Measurements from ENCODE around the gene TCF15. TPM values are rescaled to one million over a fixed set of nuclear protein-coding genes. Genes with fewer than 3 reads are reported as not detected.
A peak's percentile ranks its signal among the peaks of the same experiment; 100 is the strongest.

The TCF15 gene
- total RNA-seq, 1 experiment from 2014 or later, result 0.24 TPM

DNA sequence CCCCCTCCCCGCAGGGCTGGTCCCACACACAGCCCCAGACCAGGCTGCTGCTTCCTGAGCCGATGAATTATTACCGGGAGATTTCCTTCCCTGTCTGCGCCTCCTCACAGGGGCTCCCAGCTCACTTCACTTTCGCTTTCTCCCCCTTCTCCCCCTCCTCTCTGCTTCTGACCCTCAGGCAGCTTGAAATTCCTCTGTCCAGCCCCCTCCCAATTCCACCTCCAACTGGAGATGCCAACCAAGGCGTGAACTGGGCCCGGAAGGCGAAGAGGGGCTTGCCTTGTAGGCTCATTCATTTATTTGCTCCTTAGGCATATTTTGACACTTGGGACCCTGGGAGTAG lies 1.7 kb upstream of the TCF15 start:
- no peak for DNase-seq (ENCODE audit: low read depth)

DNA sequence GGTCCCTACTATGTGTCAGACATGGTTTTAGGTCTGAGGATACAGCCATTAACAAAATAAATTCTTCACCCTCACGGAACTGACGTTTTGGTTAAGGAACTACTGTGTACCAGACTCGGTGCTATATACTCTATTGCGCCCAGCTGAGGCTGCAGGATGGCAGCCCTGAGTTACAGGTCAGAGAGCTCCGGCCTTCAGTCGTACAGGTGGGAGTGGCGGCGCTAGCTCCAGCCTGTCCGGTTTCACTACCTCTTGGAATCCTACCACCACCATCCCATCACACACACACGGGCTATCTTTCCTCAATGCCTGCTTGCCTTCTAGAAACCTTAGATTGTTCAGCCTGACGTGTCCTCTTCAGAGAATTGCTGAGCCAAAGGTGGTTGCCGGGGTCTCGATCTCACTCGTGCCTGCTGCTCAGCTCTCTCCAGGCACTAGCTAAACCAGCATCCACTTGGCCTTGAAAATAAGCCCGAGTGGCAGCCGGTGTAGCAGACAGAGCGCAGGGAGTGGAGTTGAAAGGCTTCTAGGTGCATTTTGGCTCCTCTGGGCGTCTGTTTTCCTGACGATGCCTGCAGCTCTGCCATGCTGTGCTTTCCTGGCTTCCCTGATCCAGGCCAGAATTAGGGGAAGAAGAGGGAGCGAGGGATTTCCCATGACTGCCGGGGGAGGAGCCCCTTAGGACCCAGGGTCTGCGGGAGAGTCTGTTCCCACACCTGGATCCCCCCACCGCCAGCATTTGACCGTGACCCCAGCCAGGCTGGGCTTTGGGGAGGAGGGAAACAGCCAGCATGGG lies 1.1 kb upstream of the TCF15 start:
- no peak for DNase-seq (ENCODE audit: low read depth)

DNA sequence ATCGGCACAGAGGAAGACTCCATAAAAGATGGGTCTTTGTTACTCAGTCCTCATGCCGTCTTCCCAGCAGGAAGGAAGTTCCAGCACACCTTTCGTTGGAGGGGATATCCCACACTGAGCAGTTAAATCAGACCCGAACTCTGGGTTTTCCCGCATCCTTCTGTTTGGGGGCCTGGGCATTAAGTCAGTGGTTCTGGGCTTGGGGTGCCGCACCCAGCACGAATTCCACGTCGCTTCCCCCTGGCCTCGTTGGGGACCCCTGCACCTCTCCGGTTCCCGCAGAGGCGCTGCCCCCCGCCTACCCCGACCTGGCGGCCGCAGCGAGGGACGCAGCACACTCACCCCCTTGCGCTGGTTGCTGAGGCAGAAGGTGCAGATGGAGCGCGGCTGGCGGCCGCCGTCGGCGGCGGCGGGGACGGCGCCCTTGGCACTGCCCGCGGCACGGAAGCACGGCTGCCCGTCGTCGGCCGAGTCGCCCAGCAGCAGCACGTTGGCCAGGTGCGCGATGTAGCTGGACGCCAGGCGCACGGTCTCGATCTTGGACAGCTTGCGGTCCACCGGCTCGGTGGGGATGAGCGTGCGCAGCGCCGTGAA lies 641 bp downstream of the TCF15 start:
- DNase-seq (ENCODE audit: low read depth), result no peak

DNA sequence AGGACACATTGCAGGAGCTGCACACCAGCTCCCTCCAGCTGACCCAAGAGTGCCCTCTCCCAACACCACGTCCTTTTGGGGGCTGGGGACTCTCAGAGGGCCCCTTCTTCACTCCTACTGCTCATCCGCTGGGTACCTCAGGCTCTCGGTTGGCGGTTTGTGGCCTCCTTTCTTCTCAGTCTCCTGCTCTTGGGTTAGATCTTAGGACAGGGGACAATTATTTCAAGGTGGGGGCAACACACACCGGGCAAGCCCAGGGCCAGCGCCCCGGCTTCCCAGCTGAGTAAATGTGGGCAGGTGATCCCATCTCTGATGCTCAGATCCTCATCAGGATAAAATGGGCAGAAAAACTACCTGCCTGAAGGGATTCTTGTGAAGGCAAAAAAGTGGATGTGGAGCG lies 1.1 kb downstream of the TCF15 start:
- no peak for DNase-seq (ENCODE audit: low read depth)

DNA sequence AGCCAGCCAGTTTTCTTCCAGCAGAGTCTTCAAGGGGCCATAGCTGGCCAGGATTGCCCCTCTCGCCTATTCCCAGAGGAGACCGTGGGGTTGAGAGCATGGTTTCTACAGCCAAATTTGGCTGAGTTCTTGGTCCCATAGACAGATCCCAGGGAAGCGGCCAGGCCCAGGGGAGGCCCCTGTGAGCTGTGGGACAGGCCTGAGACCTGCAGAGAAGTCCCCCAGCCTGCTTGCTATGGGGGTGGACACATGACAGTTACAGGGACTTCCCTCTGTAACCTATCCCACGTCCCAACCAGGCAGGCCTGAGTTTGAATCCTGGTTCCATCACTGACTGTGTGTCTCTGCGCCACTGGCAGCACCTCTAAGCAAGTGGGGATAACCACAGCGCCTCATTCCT lies 2.6 kb downstream of the TCF15 start:
- DNase-seq (ENCODE audit: low read depth), result no peak

DNA sequence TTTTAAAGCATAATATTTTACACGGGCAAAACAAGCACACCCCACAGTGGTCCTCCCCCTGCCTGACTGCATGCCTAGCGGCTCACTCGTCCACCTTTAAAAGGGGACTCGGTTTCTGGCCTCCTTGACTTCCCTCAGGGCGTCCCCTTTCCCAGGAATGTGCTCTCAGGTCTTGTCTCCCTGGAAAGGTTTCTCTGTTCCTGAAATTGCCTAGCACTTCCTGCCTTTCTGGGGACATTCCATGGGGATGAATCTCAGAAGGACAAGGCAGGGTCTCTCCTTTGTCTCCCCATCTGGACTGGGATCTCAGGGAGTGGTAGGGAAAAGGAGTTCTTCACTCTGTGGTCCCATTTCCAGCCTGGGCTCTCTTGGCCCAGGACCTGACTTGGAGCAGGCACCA lies 4.9 kb downstream of the TCF15 start:
- DNase-seq (ENCODE audit: low read depth), result peak; percentile 9

GRCh38 chr20:603116-603640 lies 6.9 kb downstream of the TCF15 start:
- DNase-seq (ENCODE audit: low read depth), result no peak

DNA sequence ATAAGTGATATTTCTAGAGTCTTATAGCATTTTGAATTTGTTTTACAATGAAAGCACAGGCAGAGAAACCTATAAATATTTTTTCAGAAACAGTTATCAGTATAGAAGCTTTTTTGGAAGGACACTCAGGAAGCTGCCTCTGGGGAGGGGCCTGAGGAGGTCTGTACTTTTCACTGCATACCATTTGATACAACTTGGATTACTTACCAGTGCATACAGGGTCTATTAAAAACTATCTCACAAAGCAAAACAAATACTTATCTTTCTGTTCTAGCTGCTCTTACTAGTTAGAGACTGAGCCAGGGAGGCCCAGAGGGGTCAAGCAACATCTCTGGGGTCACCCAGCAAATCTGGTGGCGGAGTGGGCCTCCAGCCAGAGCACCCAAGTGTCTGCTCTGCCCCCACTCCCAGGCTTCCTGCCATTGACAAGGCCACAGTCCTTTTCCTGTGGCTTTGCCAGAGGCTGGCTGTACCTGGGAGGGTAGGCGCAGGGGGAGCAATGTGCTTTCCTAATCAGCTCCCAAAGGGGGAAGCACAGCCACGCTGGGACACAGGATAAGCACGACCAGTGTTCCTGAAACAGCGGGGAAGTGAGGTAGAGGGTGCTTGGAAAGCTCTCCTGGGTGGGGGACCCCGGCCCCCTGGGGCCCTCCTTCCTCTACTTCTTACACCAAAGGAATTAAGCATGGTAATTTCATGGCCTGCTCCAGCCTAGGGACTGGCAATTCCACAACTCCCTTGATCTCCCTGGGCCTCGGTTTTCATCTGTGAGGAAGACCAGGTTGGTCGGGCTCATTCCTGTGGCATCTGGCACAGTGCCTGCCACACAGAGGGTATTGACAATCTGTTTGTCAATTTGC lies 7.8 kb downstream of the TCF15 start:
- no peak for DNase-seq (ENCODE audit: low read depth)

GRCh38 chr20:600736-601135 lies 9.4 kb downstream of the TCF15 start:
- no peak for DNase-seq (ENCODE audit: low read depth)

- DNase-seq (ENCODE audit: low read depth), result no peak
Observed at GRCh38 chr20:600141-600540, 10.0 kb downstream of the TCF15 start.

- DNase-seq (ENCODE audit: low read depth), result no peak
Observed at GRCh38 chr20:598133-598850, 11.8 kb downstream of the TCF15 start.

DNA sequence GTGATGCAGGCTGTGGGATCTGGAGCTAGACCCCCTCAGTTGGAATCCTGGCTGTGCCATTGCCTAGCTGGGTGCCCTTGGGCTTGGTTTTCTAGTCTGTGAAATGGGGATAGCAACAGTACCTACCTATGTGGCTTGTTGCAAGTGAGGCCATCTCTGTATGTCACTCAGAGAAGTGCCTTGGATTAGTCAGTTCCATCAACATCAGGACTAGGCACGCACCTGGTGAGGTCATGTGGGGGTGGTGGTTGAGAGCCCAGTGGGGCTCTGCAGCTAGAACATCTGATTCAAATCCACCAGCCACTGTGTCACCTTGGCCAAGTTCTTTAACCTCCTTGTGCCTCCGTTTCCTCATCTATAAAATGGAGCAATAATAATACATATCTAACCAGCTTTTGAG lies 12.5 kb downstream of the TCF15 start:
- no peak for DNase-seq (ENCODE audit: low read depth)

DNA sequence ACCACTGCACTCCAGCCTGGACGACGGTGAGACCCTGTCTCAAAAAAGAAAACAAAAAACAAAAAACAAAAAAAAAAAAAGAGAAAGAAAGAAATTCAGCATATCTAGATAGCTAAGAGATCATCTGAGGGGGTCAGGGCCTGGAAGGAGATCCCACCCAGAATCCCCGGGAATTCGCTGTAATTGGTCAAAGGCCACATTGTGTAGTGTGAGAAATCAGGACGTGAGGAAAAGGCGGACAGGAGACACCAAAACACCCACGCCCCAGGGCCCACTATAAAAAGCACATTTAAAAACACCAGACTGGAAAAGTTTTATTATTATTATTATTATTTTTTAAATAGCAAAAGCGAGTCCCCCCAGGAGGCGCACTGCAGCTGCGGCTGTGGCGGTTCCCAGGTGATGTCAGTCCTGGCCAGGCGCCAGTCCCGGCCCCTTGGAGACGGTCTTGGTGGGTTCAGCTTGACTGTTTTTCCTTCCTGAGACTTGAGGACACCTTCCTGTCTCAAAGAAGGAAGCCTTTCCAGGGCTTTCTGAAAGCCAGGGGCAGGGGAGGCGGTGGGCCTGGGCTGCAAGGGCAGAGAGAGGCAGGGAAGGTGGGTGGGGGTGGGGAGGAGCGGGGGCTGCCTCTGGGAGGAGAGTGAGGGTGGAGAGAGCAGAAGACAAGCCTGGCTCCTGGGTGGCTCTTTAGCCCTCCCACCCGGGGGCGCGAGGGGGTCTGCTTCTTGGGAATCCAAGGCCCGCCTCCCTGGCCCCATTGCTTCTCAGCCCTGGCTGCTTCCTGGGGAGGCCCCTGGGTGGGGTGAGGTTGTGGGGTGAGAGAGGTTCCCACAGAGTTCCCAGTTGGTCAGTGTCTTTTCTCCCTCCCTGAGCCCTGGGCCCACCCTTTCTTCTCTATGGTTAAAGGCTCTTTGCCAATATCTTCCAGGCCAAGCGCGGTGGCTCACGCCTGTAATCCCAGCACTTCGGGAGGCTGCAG lies 14.5 kb downstream of the TCF15 start:
- no peak for DNase-seq (ENCODE audit: low read depth)

DNA sequence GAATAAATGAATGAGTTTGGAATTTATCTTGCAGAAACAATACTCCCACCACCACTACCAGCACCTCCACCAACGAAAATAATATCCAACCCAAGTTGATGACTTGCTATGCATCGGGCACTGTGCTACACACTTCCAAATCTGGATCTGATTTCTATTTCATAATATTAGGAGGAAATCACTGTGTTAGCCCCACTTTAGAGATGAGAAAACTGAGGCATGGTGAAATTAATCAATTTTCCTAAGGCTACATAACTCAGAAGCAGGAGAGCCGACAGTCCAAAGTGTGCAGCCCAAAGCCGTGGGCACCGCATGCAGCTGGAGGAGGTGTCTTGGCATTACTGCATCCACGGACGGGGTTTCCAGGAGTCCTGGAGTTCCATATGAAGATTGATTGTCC lies 17.6 kb downstream of the TCF15 start:
- no peak for DNase-seq (ENCODE audit: low read depth)

DNA sequence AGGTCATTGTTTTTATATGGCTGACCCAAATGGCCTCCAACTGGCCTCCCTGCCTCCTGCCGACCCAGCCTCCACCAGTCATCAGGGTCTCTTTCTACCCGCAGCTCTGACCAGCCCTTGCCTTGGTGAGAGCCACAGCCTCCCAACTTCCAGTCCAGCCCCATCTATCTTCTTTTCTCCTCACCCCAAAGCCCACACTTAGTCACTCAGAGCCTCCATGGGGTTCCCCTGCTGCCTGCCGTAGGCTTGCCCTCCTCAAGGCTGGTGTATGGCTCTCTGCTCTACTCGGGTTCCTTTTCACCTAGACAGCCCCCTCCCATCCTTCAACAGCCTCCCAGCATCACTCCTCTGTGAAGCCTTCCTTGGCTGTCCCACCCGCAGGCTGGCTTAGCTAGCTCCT lies 18.2 kb downstream of the TCF15 start:
- no peak for DNase-seq (ENCODE audit: low read depth)

DNA sequence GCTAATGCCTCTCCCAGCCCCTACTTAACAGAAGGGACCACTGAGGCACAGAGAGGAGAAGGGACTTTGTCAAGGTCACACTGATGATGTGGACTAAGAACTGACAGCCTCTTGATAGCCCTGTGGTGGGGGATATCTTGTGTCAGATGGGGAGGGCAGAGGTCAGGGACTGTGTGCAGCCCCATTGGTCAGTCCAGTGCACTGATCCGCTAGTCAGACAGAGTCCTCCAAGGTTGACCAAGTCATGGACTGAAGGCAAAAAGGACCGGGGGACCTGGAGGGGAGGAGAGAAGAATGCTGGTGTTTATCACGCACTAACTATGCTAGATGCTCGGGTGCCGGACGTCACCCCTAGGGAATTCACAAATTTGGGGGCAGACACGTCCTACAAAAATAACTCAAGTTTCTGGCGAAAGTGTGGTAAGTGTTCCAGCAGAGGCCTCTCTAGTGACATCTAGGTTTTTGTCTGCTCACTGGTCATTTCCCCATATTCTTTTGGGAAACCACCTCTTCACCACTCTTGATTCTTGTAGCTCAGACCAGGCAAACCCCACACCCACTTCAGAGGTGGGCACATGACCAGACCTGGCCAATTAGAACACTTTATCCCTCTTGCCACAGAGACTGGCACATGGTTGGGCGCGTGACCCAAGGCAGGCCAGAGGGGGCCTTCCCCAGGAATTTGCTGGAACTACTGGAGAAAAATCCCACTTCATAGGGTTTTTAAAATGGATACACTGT lies 21.0 kb downstream of the TCF15 start:
- peak; percentile 16 for DNase-seq (ENCODE audit: low read depth)

DNA sequence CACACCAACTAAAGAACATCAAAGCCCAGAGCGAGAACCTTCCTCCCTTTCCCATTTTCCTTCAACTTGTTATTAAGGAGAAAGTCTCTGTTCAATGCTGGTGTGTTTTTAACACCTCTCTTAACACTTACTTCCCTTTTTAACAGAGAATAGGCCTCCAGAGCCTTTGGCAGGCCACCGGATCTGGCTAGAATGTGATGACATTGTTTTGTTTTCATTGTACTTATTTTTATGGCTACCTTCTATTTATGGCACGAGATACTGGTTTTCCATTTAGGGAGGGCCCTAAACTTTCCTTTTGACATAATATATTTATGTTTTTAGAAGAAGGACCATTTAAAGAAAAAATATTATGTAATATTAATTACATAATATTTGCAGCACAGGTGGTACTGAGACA lies 21.6 kb downstream of the TCF15 start:
- DNase-seq (ENCODE audit: low read depth), result no peak

DNA sequence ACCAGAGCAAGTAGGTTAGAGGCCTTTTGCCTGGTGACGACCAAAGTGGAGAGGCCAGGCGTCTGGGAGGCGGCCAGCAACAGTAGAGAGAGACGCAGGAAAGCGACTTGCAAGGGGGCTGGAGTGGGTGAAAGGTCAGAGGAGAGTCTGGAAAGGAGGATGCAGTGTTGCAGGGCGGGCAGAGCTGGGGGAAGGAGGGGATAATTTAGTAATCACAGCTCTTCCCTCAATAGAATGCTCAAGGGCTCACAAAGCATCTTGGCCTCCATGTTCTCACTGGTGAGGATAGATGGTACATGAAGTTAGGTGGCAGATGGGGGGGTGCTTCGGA lies 25.2 kb downstream of the TCF15 start:
- no peak for DNase-seq (ENCODE audit: low read depth)

- no peak for DNase-seq (ENCODE audit: low read depth)
Observed at GRCh38 chr20:584161-584970, 25.7 kb downstream of the TCF15 start.
